Measurements from ENCODE around the gene MPV17L2.

Gene MPV17L2

GRCh38 chr19:18164072-18164471 is 28.9 kb upstream of the MPV17L2 start:
- TF ChIP-seq, protein P1, sequence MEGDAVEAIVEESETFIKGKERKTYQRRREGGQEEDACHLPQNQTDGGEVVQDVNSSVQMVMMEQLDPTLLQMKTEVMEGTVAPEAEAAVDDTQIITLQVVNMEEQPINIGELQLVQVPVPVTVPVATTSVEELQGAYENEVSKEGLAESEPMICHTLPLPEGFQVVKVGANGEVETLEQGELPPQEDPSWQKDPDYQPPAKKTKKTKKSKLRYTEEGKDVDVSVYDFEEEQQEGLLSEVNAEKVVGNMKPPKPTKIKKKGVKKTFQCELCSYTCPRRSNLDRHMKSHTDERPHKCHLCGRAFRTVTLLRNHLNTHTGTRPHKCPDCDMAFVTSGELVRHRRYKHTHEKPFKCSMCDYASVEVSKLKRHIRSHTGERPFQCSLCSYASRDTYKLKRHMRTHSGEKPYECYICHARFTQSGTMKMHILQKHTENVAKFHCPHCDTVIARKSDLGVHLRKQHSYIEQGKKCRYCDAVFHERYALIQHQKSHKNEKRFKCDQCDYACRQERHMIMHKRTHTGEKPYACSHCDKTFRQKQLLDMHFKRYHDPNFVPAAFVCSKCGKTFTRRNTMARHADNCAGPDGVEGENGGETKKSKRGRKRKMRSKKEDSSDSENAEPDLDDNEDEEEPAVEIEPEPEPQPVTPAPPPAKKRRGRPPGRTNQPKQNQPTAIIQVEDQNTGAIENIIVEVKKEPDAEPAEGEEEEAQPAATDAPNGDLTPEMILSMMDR (IDR thresholded peaks at IDR 0.05) = no peak

DNA sequence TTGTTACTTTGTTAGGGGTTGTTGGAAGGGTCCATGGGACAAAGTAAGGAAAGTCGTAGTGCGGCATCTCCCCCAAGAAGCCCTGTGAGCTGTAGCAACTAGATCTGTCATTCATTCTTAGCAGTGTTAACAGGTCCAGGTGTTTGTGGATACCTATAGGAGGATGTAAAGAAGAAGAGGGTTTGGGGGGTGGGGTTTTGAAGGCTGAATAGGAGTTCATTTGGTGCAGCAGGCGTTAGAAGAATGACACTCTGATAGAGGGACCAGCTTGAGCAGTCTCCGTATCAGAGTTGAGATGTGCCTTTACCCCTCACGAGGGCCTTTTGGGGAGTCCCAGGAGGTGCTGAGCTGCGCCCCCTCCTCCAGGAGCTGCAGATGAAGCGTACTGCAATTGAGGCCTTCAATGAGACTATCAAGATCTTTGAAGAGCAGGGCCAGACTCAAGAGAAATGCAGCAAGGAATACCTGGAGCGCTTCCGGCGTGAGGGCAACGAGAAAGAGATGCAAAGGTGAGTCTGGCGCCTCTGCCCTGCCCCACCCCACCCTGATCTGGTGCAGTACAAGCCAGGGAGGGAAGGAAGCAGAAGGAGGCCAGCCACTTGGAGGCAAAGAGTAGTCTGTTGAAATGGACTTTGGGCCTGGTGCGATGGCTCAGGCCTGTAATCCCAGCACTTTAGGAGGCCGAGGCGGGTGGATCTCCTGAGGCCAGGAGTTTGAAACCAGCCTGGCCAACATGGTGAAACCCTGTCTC is 27.0 kb upstream of the MPV17L2 start:
- TF ChIP-seq, protein P1 (IDR thresholded peaks at IDR 0.05) = no peak

GRCh38 chr19:18167011-18167410 is 26.0 kb upstream of the MPV17L2 start:
- TF ChIP-seq, protein P1 (IDR thresholded peaks at IDR 0.05) = no peak

DNA sequence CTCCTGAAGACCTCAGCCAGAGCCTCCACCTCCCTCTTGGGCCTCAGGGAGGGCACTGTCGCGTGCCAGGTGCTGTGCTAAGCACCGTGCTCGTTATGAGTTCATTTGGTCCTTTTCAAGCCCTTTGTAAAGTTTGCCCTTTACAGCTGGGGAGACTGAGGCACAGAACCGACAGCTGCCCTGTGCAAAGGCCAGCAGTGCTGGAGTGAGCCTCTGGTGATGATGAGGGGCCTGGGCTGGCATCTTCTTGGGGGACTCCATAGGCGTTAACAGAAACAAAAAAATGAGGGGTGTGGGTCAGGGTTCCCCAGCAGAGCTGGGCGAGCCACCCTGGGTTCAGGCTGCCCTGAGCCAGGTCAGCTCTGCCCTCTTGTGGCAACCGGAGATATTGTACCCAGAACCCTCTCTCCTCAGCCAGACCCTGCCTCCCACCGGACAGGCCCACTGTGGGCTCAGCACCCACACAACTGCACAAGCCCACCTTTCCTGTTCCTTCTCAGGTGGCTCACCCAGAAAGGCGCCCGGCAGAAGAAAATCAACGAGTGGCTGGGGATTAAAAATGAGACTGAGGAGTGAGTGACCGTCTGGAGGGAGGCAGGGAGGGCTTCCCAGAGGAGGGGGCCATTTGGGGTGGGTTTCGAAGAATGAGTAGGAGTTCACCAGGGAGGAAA is 24.9 kb upstream of the MPV17L2 start:
- TF ChIP-seq, protein P1 (IDR thresholded peaks at IDR 0.05) = peak; percentile 71

- TF ChIP-seq, protein P1 (IDR thresholded peaks at IDR 0.05) = no peak
These were observed 24.2 kb upstream of the MPV17L2 start for GRCh38 chr19:18168673-18169381.

- TF ChIP-seq, protein P1 (IDR thresholded peaks at IDR 0.05) = no peak
These were observed 22.2 kb upstream of the MPV17L2 start for GRCh38 chr19:18170714-18171255.

- TF ChIP-seq, protein P1 (IDR thresholded peaks at IDR 0.05) = no peak
These were observed 21.3 kb upstream of the MPV17L2 start for GRCh38 chr19:18171605-18172327.

Data from LNCAP (cell line).